A673 (cell line): Measurements from ENCODE around the gene RPS2. TPM values are rescaled to one million over a fixed set of nuclear protein-coding genes. Genes with fewer than 3 reads are reported as not detected.

ENCODE experiments used
- BruUV-seq: library from RNA; stranded (reverse); fragments of 400-500 nt; replicated peaks from 2 replicates; lab custom pipeline; 2021; lab: Mats Ljungman, UMichigan
- CTCF ChIA-PET: fragments of 300-600 bp; sonication (Branson Sonifier 250); formaldehyde crosslinking; loops from one replicate; lab custom pipeline; 2022; ENCODE audit warnings: antibody characterized with exemption; lab: Charles Lee
- POLR2A ChIA-PET: fragments of 300-600 bp; sonication (Branson Sonifier 250); formaldehyde crosslinking; loops from one replicate; lab custom pipeline; 2022; ENCODE audit warnings: antibody characterized with exemption; ENCODE audit not compliant: low non-redundant PET; lab: Charles Lee
- DNase-seq: peaks from one replicate; pipeline ENCODE4 v3.0.0-alpha.2; 2015; ENCODE audit warnings: low spot score
- H3K27ac ChIP-seq: fragments of 200-600 bp; sonication (generic); 2 replicates; pipeline ENCODE4 v1.5.1; 2016; ENCODE audit warnings: mixed run types, low read depth, mild to moderate bottlenecking, mixed read lengths, antibody characterized with exemption, low read length; ENCODE audit not compliant: poor library complexity, severe bottlenecking
- H3K27me3 ChIP-seq: fragments of 200-600 bp; sonication (generic); replicated peaks from 2 replicates; pipeline ENCODE4 v1.6.1; 2017; ENCODE audit warnings: mixed run types, low read depth, mild to moderate bottlenecking, mixed read lengths, antibody characterized with exemption, low read length; ENCODE audit not compliant: insufficient read depth, poor library complexity
- H3K36me3 ChIP-seq: fragments of 200-600 bp; sonication (generic); 2 replicates; pipeline ENCODE4 v1.6.1; 2016; ENCODE audit warnings: mixed run types, mild to moderate bottlenecking, mixed read lengths, antibody characterized with exemption, low read length; ENCODE audit not compliant: insufficient read depth, poor library complexity, severe bottlenecking
- H3K4me1 ChIP-seq: fragments of 200-600 bp; sonication (generic); 2 replicates; pipeline ENCODE4 v1.6.1; 2017; ENCODE audit warnings: mixed run types, mild to moderate bottlenecking, mixed read lengths, antibody characterized with exemption, low read length; ENCODE audit not compliant: insufficient read depth, poor library complexity, severe bottlenecking
- H3K4me3 ChIP-seq: fragments of 200-600 bp; sonication (generic); 2 replicates; pipeline ENCODE4 v1.5.1; 2016; ENCODE audit warnings: low read depth, mixed run types, mild to moderate bottlenecking, mixed read lengths, low read length; ENCODE audit not compliant: poor library complexity, severe bottlenecking
- H3K9me3 ChIP-seq: fragments of 200-600 bp; sonication (generic); 2 replicates; pipeline ENCODE4 v1.6.1; 2016; ENCODE audit warnings: mixed run types, low read depth, mild to moderate bottlenecking, mixed read lengths, antibody characterized with exemption, low read length; ENCODE audit not compliant: poor library complexity, severe bottlenecking
- CTCF ChIP-seq: fragments of 300-800, 200-600 bp; sonication (generic); conservative IDR thresholded peaks from 2 replicates; pipeline ENCODE4 v1.5.1; 2017; ENCODE audit warnings: low read depth, mild to moderate bottlenecking, antibody characterized with exemption, low read length, moderate library complexity, mixed read lengths
- EZH2 ChIP-seq: fragments of 200-600 bp; sonication (generic); IDR thresholded peaks from 2 replicates; pipeline ENCODE4 v1.6.1; 2017; ENCODE audit warnings: borderline replicate concordance, low read depth, mild to moderate bottlenecking, mixed read lengths, antibody characterized with exemption, low read length; ENCODE audit not compliant: poor library complexity, severe bottlenecking
- intact Hi-C: fragments of 100-400 bp; cut with micrococcal nuclease; formaldehyde crosslinking; loops from one replicate; pipeline ENCODE4 v1.10.0; 2022; ENCODE audit not compliant: unreplicated experiment
- total RNA-seq: library from RNA; stranded (reverse); gene quantifications from 2 replicates; pipeline ENCODE4 v1.2.3, GENCODE V29; 2021

RPS2 gene
- total RNA-seq, 1 experiment from 2014 or later, result 3,326 TPM

GRCh38 chr16:1976216-1976520 lies 11.5 kb upstream of the RPS2 start:
- TF ChIP-seq CTCF, result no peak
- no peak for TF ChIP-seq EZH2
- intact Hi-C loops, result no loop called here
- no peak overlapping the region for H3K27ac ChIP-seq
- peaks cover 28% of the 10 kb centered on the region for H3K36me3 ChIP-seq
- POLR2A ChIA-PET, result no interaction called here
- CTCF ChIA-PET, result no interaction called here
- H3K9me3 ChIP-seq, result no peaks in the 10 kb centered on the region
- no TSS peak for BruUV-seq
- H3K4me1 ChIP-seq, result peaks cover 4% of the 10 kb centered on the region
- no peak overlapping the region for H3K4me3 ChIP-seq
- DNase-seq, result no peak
- no peaks in the 10 kb centered on the region for H3K27me3 ChIP-seq

GRCh38 chr16:1975432-1976215 lies 11.0 kb upstream of the RPS2 start:
- Histone ChIP-seq H3K27me3 (no peaks in the 10 kb centered on the region), H3K36me3 (peaks cover 28% of the 10 kb centered on the region), H3K4me1 (peaks cover 5% of the 10 kb centered on the region), H3K9me3 (no peaks in the 10 kb centered on the region), H3K4me3 (no peak overlapping the region), H3K27ac (no peak overlapping the region)
- intact Hi-C loops, result no loop called here
- POLR2A ChIA-PET, result no interaction called here
- TF ChIP-seq CTCF, result no peak
- TF ChIP-seq EZH2, result no peak
- no TSS peak for BruUV-seq
- CTCF ChIA-PET, result no interaction called here
- DNase-seq, result no peak

- Histone ChIP-seq H3K27me3 (no peaks in the 10 kb centered on the region), H3K27ac (no peak overlapping the region), H3K36me3 (peaks cover 28% of the 10 kb centered on the region), H3K4me1 (peaks cover 5% of the 10 kb centered on the region), H3K4me3 (no peak overlapping the region), H3K9me3 (no peaks in the 10 kb centered on the region)
- intact Hi-C loops, result no loop called here
- ChIA-PET POLR2A (no interaction called here), CTCF (no interaction called here)
- DNase-seq, result no peak
- TF ChIP-seq EZH2 (no peak), CTCF (no peak)
- no TSS peak for BruUV-seq
These were observed 9.8 kb upstream of the RPS2 start for GRCh38 chr16:1974157-1975070.
